ENCODE results near the gene IREB2. TPM values are rescaled to one million over a fixed set of nuclear protein-coding genes. Genes with fewer than 3 reads are reported as not detected.

IREB2 gene
- total and polyA plus RNA-seq, 2 donors (not counting 3 experiments of a cell fraction or from before 2014, with no cell fraction given), result 12.7 to 51.4 TPM

- dilution Hi-C loops (cut with MboI; ENCODE audit: extremely low pct_ligation_motif_present, low sequenced_read_pairs), result no loop called here
- no peak overlapping the region for H3K4me2 ChIP-seq (ENCODE audit: insufficient read depth, low read length)
- H4K20me1 ChIP-seq (replicated peaks; ENCODE audit: control insufficient read depth, extremely low read depth, insufficient read depth, low read length), result peaks cover 7% of the 10 kb centered on the region
- no TSS peak for BruUV-seq (replicated peaks)
- intact Hi-C loops (cut with micrococcal nuclease), result no loop called here
- no peaks in the 10 kb centered on the region for H3K9me3 ChIP-seq (replicated peaks; ENCODE audit: control insufficient read depth, insufficient read depth, low read length)
- H3K79me2 ChIP-seq (ENCODE audit: control insufficient read depth, insufficient read depth, low read length), result peaks cover 99% of the 10 kb centered on the region
- no peak overlapping the region for H2AFZ ChIP-seq (ENCODE audit: low read depth, low read length)
- no peak for TF ChIP-seq CTCF (IDR thresholded peaks at IDR 0.05; ENCODE audit: extremely low read depth in 1 of 2, insufficient read depth in 1 of 2, low read depth in 1 of 2, low read length in 2 of 2)
- no peak for TF ChIP-seq GATA2 (IDR thresholded peaks at IDR 0.05; ENCODE audit: insufficient read depth, insufficient read length, low read depth, low read length)
- no peak for TF ChIP-seq MYC (IDR thresholded peaks at IDR 0.05; ENCODE audit: low read depth, low read length)
- TF ChIP-seq MAX (IDR thresholded peaks at IDR 0.05; ENCODE audit: insufficient read depth, insufficient read length), result no peak
- no peak for TF ChIP-seq JUN (IDR thresholded peaks at IDR 0.05; ENCODE audit: borderline replicate concordance, insufficient read depth, insufficient read length, low read depth)
- no peak for TF ChIP-seq EZH2 (IDR thresholded peaks at IDR 0.05; ENCODE audit: borderline replicate concordance, low read depth, low read length, severe bottlenecking)
- no peak for TF ChIP-seq FOS (IDR thresholded peaks at IDR 0.05; ENCODE audit: borderline replicate concordance, insufficient read depth, low read length)
- no peak for TF ChIP-seq POLR2AphosphoS5 (IDR thresholded peaks at IDR 0.05; ENCODE audit: insufficient read depth, low read depth, low read length)
- no peak for TF ChIP-seq POLR2A (IDR thresholded peaks at IDR 0.05; ENCODE audit: low read depth, low read length)
- no peak overlapping the region for H3K27ac ChIP-seq (ENCODE audit: insufficient read depth, low read depth, low read length)
- ChIA-PET POLR2A (no interaction called here), CTCF (no interaction called here)
- H3K4me1 ChIP-seq (ENCODE audit: control insufficient read depth, extremely low read depth, insufficient read depth, low read length), result peaks cover 5% of the 10 kb centered on the region
- DNase-seq (ENCODE audit: low read depth, low spot score), result no peak
- H3K27me3 ChIP-seq (ENCODE audit: control insufficient read depth in 2 of 2, insufficient read depth in 2 of 2, low read length in 2 of 2), result no peaks in the 10 kb centered on the region
- FAIRE-seq, result no peak
- H3K9me1 ChIP-seq (replicated peaks; ENCODE audit: control insufficient read depth, extremely low read depth, insufficient read depth, low read length), result no peaks in the 10 kb centered on the region
- no peak overlapping the region for H3K4me3 ChIP-seq (replicated peaks in 1 of 3; ENCODE audit: insufficient read depth in 1 of 3, low read depth in 1 of 3, low read length in 3 of 3)
- no peaks in the 10 kb centered on the region for H3K36me3 ChIP-seq (ENCODE audit: control insufficient read depth in 2 of 2, extremely low read depth in 1 of 2, insufficient read depth in 2 of 2, low read length in 2 of 2)
- H3K9ac ChIP-seq (replicated peaks; ENCODE audit: extremely low read depth, insufficient read depth, low read length), result no peak overlapping the region
Observed at GRCh38 chr15:78454992-78455391, 17.0 kb downstream of the IREB2 start.

All from endothelial cell of umbilical vein (primary cell).